Amniotic stem cell (primary cell): ENCODE results near the gene COG5.
A peak's percentile ranks its signal among the peaks of the same experiment; 100 is the strongest.

Experiments used
- DNase-seq: peaks from one replicate; lab custom pipeline; 2025; lab: John Stamatoyannopoulos, UW

The COG5 gene

GRCh38 chr7:107332488-107333269 lies 231.0 kb downstream of the COG5 start:
- no peak for DNase-seq

GRCh38 chr7:107330478-107330877 lies 233.2 kb downstream of the COG5 start:
- DNase-seq, result no peak

DNA sequence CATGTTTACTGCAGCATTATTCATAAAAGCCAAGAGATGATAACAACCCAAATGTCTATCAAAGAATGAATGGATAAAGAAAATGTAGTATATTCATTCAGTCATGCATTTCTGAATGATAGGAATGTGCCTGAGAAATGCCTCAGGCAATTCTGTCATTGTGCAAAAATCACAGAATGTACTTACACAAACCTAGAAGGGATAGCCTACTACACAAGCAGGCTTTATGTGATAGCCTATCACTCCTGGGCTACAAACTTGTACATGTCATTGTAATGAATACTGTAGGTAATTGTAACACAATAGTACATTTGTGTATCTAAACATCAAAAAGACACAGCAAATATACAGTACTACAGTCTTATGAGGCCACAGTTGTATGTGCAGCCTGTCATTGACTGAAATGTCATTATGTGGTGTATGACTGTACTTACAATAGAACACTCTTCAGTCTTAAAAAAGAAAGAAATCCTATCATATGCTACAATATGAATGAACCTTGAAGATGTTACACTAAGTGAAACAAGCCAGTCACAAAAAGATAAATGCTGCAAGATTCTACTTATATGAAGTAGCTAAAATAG lies 235.6 kb downstream of the COG5 start:
- DNase-seq, result peak; percentile 30

- DNase-seq, result no peak
Observed at GRCh38 chr7:107326061-107326460, 237.7 kb downstream of the COG5 start.

- DNase-seq, result no peak
Observed at GRCh38 chr7:107322015-107322414, 241.7 kb downstream of the COG5 start.

GRCh38 chr7:107321611-107322010 lies 242.1 kb downstream of the COG5 start:
- DNase-seq, result no peak

DNA sequence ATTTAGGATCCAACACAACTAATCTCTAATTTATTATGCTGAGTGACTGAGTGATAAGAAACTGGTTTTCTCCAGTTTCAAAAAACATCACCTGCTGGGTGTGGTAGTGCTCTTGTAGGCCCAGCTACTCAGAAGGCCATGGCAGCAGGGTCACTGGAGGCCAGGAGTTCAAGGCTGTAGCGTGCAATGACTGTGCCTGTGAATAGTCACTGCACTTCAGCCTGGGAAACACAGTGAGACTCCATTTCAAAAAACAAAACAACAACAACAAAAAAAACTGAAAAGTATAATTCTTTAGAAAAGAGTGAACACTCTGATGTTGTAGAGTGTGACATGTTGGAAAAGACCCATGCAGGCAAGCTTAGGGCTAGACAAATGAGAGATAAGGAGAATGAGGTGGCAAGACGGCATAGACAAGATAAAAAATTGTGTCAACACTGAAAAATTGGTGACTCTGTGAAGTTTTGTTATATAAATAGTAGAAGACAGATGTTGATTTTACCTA lies 243.9 kb downstream of the COG5 start:
- DNase-seq, result no peak

DNA sequence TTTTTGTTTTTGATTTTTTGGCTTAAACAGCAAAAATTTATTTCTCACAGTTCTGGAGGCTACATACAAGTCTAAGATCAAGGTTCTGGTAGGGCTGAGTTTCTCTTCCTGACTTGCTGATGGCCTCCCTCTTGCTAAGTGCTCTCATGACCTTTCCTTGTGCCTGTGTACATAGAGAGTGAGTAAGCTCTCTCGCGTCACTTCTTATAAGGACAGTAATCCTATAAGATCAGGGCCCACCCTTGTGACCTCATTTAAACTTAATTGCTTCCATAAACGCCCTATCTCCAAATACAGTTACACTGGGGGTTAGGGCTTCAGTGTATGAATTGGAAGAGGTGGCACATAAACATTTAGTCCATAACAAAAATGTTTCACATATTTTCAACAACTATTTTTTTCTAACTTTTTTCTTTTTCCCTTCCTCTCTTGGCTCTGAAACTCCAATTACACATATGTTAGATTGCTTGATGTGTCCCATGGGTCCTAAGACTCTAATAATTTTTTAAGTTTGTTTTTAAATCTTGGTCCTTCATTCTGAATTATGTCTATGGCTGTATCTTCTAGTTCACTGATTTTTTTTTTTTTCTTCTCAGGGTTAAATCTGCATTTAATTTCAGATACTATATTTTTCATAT lies 245.1 kb downstream of the COG5 start:
- DNase-seq, result no peak

DNA sequence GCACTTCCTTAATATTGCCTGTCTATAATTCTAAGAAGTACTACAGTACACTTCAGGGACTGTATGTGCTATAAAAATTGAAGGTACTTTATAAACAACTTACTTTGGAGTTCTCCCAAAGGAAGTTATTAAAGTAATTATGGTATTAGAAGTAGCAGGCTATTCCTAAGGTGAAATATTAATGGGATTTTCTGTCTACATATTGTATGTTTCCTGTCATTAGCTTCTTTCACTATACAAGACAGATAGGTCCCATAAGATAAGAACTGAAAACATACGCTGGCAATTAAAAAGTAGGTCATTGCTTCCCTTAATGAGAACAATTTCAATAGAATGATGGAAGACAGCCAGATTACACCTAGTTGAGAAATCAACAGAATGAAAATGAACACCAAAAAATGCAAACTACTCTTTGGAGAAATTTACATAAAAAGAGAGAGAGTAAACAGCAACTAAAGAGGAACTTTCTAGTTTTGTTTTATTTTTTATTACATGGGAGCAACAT lies 248.0 kb downstream of the COG5 start:
- no peak for DNase-seq

GRCh38 chr7:107313355-107313754 lies 250.4 kb downstream of the COG5 start:
- no peak for DNase-seq

GRCh38 chr7:107312418-107312817 lies 251.3 kb downstream of the COG5 start:
- DNase-seq, result no peak

GRCh38 chr7:107309296-107309695 lies 254.4 kb downstream of the COG5 start:
- no peak for DNase-seq

DNA sequence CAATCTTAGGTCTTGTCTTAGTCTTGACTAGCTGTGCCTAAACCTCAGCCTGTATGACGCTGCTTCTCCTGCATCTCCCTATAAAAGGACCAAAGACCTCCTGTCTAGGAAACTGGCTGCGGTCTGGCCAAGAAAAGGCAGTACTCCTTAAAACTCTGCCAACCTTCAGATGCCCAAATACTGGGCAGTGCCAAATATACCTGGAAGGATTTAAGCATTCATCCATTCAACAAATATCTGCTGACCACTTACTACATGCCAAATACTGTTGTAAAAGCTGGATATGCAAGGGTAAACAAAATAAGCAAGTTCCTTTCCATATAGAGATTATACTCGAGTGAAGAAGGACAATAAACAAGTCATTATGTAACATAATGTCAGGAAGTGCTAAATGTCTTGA lies 259.1 kb downstream of the COG5 start:
- DNase-seq, result no peak

- no peak for DNase-seq
Observed at GRCh38 chr7:107304063-107304462, 259.7 kb downstream of the COG5 start.

DNA sequence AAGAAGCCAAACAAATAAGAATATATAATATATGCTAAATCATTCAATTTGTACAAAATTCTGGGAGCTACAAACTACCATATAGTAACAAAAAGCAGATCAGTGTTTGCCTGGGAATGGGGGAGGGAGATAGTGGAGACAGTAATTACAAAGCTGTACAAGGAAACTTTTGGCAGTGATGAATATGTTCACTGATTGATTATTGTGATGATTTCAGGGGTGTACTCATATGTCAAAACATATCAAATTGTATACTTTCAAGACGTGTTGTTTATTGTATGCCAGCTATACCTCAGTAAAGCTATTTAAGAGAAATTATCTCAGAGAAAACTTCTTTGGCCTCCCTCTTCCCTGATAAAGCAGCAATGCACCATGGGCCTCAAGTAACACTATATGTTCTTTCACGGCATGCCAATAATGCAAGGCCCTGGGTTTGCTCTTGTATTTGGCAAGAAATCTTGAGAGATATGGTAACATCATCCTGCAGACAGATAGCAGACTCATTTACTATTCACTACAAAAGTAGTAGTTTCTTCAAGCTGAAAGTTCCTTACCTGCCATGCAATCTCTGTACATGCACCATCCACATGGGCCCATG lies 261.4 kb downstream of the COG5 start:
- no peak for DNase-seq

GRCh38 chr7:107294182-107294581 lies 269.5 kb downstream of the COG5 start:
- DNase-seq, result no peak

GRCh38 chr7:107292591-107292990 lies 271.1 kb downstream of the COG5 start:
- DNase-seq, result no peak

- DNase-seq, result no peak
Observed at GRCh38 chr7:107291434-107291833, 272.3 kb downstream of the COG5 start.

DNA sequence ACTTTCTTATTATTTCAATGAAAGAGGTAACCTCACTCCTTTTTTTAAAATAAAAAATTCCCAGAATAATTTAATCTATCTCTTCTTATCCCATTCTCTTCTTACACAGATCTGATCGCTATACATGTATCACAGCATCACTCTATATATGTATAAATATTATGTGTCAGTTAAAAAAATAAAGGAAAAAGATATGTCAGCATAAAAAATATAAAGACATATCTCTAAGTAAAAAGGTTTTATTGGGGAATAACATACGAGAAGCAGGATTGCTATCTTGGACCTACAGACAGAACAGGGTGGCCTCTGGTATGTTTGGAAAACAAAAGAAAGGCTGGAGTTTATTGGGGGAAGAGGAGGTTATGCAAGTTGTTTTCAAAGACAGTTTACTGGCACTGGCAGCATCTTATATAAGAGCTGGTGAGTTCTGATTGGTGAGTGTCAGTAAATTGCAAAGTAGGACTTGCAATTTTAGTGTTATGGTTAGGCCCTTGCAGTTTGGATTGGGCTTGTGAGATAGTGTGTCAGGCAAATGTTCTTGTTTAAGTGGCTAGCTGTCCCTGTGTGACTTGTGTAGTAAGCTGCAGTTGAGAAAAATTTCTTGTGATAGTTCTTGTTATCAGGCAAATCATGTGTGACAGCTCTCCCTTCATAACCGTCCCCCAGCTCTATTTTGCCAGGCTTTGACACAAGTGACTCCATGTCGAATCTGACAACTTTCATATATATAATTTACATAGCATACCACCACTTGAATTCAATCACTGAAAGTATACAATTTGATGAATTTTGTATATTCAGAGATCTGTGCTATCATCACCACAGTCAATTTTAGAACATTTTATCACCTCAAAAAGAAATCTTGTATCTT lies 276.7 kb downstream of the COG5 start:
- no peak for DNase-seq

DNA sequence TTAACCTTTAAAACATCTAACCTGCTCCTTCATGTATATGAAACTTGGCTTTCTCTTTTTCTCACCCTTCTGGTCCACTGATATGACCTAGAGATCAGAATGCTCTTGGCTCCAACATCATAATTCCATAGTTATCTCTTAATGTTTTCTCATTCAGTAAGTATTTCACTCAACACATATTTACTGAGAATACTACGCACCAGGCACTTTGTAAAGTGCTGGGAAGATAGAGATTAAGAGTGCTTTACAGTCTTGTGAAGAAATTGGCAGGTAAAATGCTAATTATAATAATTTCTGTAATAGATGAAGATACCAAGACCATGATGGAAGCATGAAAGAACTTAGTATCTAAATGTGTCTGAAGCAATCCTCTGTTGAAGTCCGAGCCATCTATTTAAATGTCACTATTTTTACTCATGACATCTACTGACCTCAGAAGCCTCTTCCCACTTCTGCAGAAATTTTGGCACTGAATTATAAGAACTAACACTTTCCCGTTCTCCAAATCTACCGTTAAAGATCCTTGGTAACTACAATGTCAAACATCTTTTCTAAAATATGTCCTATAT lies 278.7 kb downstream of the COG5 start:
- DNase-seq, result no peak

DNA sequence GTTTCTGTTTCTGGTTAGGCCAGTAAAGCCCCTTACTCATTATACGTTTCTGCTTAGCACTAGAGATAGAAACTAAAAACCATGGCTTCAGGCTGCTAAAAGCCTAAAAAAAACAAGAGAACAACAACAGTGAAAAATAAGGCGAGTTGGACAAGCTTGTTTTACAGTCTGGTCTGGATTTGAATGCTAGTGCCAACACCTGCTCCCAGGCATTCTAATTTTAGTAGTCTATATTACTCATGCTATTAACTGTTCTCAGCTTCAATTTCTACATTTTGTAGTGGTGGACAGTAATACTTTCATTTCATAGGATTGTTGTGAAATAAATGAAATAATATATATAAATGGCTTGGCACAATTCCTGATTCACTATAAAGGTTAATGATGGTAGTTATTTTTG lies 286.4 kb downstream of the COG5 start:
- DNase-seq, result no peak
